HepG2 (cell line): Measurements from ENCODE around the gene FGF19. TPM values are rescaled to one million over a fixed set of nuclear protein-coding genes. Genes with fewer than 3 reads are reported as not detected.

ENCODE experiments used
- ATAC-seq: fragments of 200-7000 bp; cut with Tn5 transposase; 3 replicates; pipeline ENCODE4 v1.9.1; 2020; ENCODE audit warnings: mild to moderate bottlenecking, moderate library complexity
- BruUV-seq: library from RNA; stranded (reverse); fragments of 400-500 nt; replicated peaks from 2 replicates; lab custom pipeline; 2021; lab: Mats Ljungman, UMichigan
- CTCF ChIA-PET: fragments of 300-600 bp; formaldehyde crosslinking; extraction: SDS; loops from one replicate; lab custom pipeline; 2021; ENCODE audit warnings: low total read pairs, inconsistent platforms, low intra/inter-chr PET ratio; lab: Yijun Ruan, JAX
- POLR2A ChIA-PET: fragments of 350-600 bp; sonication (Branson Sonifier 250); formaldehyde crosslinking; loops from one replicate; lab custom pipeline; 2020; ENCODE audit warnings: antibody characterized with exemption, inconsistent platforms; lab: Yijun Ruan, JAX
- DNase-seq: peaks from one replicate; pipeline ENCODE4 v3.0.0-alpha.2; 2015; ENCODE audit warnings: low spot score
- FAIRE-seq: peaks from 3 replicates; lab custom pipeline; 2011; peaks lifted over from hg19 to GRCh38; lab: Jason Lieb, UNC
- H2AFZ ChIP-seq: one replicate; pipeline ENCODE4 v1.6.1; 2011; ENCODE audit warnings: low read length, inconsistent platforms
- H3K27ac ChIP-seq: fragments of 300-600 bp; 3 replicates; pipeline ENCODE4 v1.8.0; 2011; ENCODE audit warnings: mixed run types, mild to moderate bottlenecking, mixed read lengths, low read length, inconsistent platforms; ENCODE audit not compliant: insufficient read depth; ENCODE audit errors: extremely low read length
- H3K27me3 ChIP-seq, 2 experiments: fragments of 200-600 bp in 1 of 2; 2 replicates in 1 of 2; 3 replicates in 1 of 2; pipeline versions ENCODE4 v1.6.0 to v1.8.0; 2011; ENCODE audit warnings: low read length in 2 of 2, mild to moderate bottlenecking in 2 of 2, moderate library complexity in 2 of 2, inconsistent platforms in 1 of 2; ENCODE audit not compliant: insufficient read depth in 2 of 2, control insufficient read depth in 1 of 2
- H3K36me3 ChIP-seq, 2 experiments: fragments of 200-600 bp in 1 of 2; replicated peaks in 1 of 2; 2 replicates in 1 of 2; 3 replicates in 1 of 2; pipeline versions ENCODE4 v1.5.1 to v1.8.0; 2011; ENCODE audit warnings: low read length in 2 of 2, inconsistent platforms in 1 of 2; ENCODE audit not compliant: insufficient read depth in 2 of 2, control insufficient read depth in 1 of 2
- H3K4me1 ChIP-seq: 2 replicates; pipeline ENCODE4 v1.5.1; 2012; ENCODE audit warnings: low read length, inconsistent platforms; ENCODE audit not compliant: insufficient read depth
- H3K4me2 ChIP-seq: 2 replicates; pipeline ENCODE4 v1.6.0; 2011; ENCODE audit warnings: low read depth, low read length, inconsistent platforms
- H3K4me3 ChIP-seq, 3 experiments: fragments of 200-600 bp in 1 of 3; sonication (generic), shearing (Covaris generic) in 1 of 3; replicated peaks in 1 of 3; 2 replicates each; pipeline ENCODE4 v1.5.1; 2011 to 2016; ENCODE audit warnings: low read length in 3 of 3, inconsistent platforms in 2 of 3, low read depth in 2 of 3, mild to moderate bottlenecking in 2 of 3, control low read depth in 1 of 3, mixed read lengths in 1 of 3; ENCODE audit not compliant: insufficient read depth in 1 of 3
- H3K79me2 ChIP-seq: one replicate; pipeline ENCODE4 v1.6.1; 2011; ENCODE audit warnings: low read length, inconsistent platforms; ENCODE audit not compliant: insufficient read depth
- H3K9ac ChIP-seq: 2 replicates; pipeline ENCODE4 v1.6.0; 2011; ENCODE audit warnings: mild to moderate bottlenecking, low read depth, low read length, inconsistent platforms; ENCODE audit not compliant: insufficient read depth
- H3K9me3 ChIP-seq: 2 replicates; pipeline ENCODE4 v1.5.1; 2012; ENCODE audit warnings: mild to moderate bottlenecking, low read length
- H4K20me1 ChIP-seq: 2 replicates; pipeline ENCODE4 v1.6.0; 2011; ENCODE audit warnings: inconsistent platforms, mild to moderate bottlenecking, low read length, moderate library complexity; ENCODE audit not compliant: insufficient read depth
- CAMTA2 ChIP-seq: sonication (generic); formaldehyde crosslinking; IDR thresholded peaks from 2 replicates; pipeline ENCODE4 v1.4.0; 2020; ENCODE audit warnings: mild to moderate bottlenecking, missing genetic modification reagents, borderline replicate concordance
- EP300 ChIP-seq, 3 experiments: sonication (generic) in 1 of 3; formaldehyde crosslinking in 1 of 3; IDR thresholded peaks; 2 replicates each; pipeline versions ENCODE4 v1.5.1 to v1.6.1; 2011 to 2020; ENCODE audit warnings: low read depth in 2 of 3, low read length in 2 of 3, borderline replicate concordance in 1 of 3, improper control_type of control experiment in 1 of 3, mild to moderate bottlenecking in 1 of 3, missing genetic modification reagents in 1 of 3, moderate library complexity in 1 of 3
- STAT5B ChIP-seq: sonication (generic); formaldehyde crosslinking; IDR thresholded peaks from 2 replicates; pipeline ENCODE4 v1.4.0; 2020; ENCODE audit warnings: missing genetic modification reagents
- ZIK1 ChIP-seq: sonication (generic); formaldehyde crosslinking; IDR thresholded peaks from 2 replicates; pipeline ENCODE4 v1.5.0; 2020; ENCODE audit warnings: mild to moderate bottlenecking, low read depth, missing genetic modification reagents, borderline replicate concordance
- ZNF766 ChIP-seq: sonication (generic); formaldehyde crosslinking; IDR thresholded peaks from 2 replicates; pipeline ENCODE4 v1.5.0; 2020; ENCODE audit warnings: missing genetic modification reagents, borderline replicate concordance
- ZSCAN21 ChIP-seq: sonication (generic); formaldehyde crosslinking; IDR thresholded peaks from 2 replicates; pipeline ENCODE4 v1.8.0; 2022; ENCODE audit warnings: mild to moderate bottlenecking, missing genetic modification reagents, moderate library complexity, borderline replicate concordance
- WGBS: methylation state at CpG from one replicate; pipeline ENCODE4 v1.1.6; 2017; ENCODE audit warnings: low lambda C conversion rate; 5-methylcytosine and 5-hydroxymethylcytosine counted together
- in situ Hi-C: cut with HindIII; loops from 2 replicates; pipeline ENCODE4 v1.10.0; 2017; ENCODE audit warnings: low pct_unique_long_range_greater_than_20kb; ENCODE audit not compliant: extremely low pct_ligation_motif_present
- intact Hi-C: fragments of 100-400 bp; cut with micrococcal nuclease; formaldehyde crosslinking; loops from one replicate; pipeline ENCODE4 v1.10.0; 2022; ENCODE audit not compliant: unreplicated experiment
- polyA plus RNA-seq, 8 experiments: library from polyadenylated mRNA; depleted of rRNA in 3 of 8; stranded (reverse) in 7 of 8; unstranded in 1 of 8; fragments of >200 nt; fragmentation: Illumina TruSeq in 4 of 8; extraction: Trizol in 4 of 8; gene quantifications; 2 replicates each; pipeline versions ENCODE4 v1.2.1 to v1.2.3, GENCODE V29; 2011 to 2016; ENCODE audit warnings: low read depth in 4 of 8, missing spikeins in 1 of 8, mixed read lengths in 1 of 8; ENCODE audit not compliant: insufficient read depth in 1 of 8
- total RNA-seq, 5 experiments: library from RNA; depleted of rRNA; stranded (reverse); fragments of >200 nt; fragmentation: Illumina TruSeq; extraction: Trizol; gene quantifications; 2 replicates each; pipeline ENCODE4 v1.2.3, GENCODE V29; 2016; ENCODE audit warnings: low read depth in 1 of 5
- TF ChIP-seq, protein P1 (sequence below): sonication (generic); formaldehyde crosslinking; IDR thresholded peaks from 2 replicates; pipeline ENCODE4 v1.4.0; 2020; ENCODE audit warnings: missing genetic modification reagents, borderline replicate concordance
- TF ChIP-seq, protein P2 (sequence below): sonication (generic); formaldehyde crosslinking; IDR thresholded peaks from 2 replicates; pipeline ENCODE4 v1.8.1; 2023; ENCODE audit warnings: mild to moderate bottlenecking, inconsistent platforms, moderate library complexity, missing genetic modification reagents, borderline replicate concordance
- TF ChIP-seq, protein P3 (sequence below): sonication (generic); formaldehyde crosslinking; IDR thresholded peaks from 2 replicates; pipeline ENCODE4 v1.5.1; 2020; ENCODE audit warnings: mild to moderate bottlenecking, missing genetic modification reagents, borderline replicate concordance
- TF ChIP-seq, protein P4 (sequence below): sonication (generic); formaldehyde crosslinking; IDR thresholded peaks from 2 replicates; pipeline ENCODE4 v1.5.0; 2020; ENCODE audit warnings: missing genetic modification reagents, mild to moderate bottlenecking, borderline replicate concordance

FGF19 gene
- total and polyA plus RNA-seq, 2 of the 13 experiments (the other 11 are each of a cell fraction or from before 2014, with no cell fraction given) = 0.07 TPM; not detected in 1

DNA sequence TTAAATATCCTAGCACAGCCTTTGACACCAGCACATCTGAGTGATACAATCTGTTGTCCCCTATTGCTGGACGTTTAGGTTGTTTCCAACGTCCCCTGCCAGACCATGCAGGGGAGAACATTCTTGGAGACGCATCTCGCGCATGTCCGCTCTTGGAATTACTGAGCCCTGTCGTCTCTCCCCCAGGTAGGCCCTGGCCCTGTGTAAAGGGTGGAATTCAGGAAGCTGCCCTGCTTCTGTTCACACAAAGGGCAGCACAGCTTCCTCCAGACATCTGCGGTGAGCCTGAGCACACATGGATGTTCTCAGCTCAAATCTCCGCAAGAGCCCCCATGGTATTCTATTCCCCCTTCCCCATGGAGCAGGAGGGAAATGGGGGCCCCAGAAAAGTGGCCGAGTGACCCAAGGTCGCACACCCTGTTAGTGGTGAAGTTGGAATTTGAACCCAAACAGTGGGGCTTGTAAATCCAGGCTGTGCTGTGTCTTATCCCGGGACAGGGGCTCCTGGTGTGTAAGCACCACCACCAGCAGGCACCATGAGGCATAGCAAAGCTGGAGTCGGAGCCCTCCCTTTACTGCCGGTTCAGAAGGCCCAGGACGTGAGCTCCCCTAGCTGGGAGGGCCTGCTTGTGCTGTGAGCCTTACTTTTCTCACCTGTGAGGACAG lies 5.0 kb upstream of the FGF19 start:
- Histone ChIP-seq H3K4me2 (peak overlapping the region; percentile 72), H3K36me3 (no peaks in the 10 kb centered on the region), H3K4me3 (peak overlapping the region in 1 of 3 experiments; percentile 56; a peak in 3 of 6 replicates), H3K9me3 (no peaks in the 10 kb centered on the region), H3K4me1 (peaks cover 51% of the 10 kb centered on the region), H3K27me3 (no peaks in the 10 kb centered on the region; a peak in 1 of 5 replicates), H3K27ac (peak overlapping the region; percentile 64), H4K20me1 (no peaks in the 10 kb centered on the region), H3K79me2 (no peaks in the 10 kb centered on the region), H3K9ac (peak overlapping the region; percentile 26; the same call in 1 of the 2 replicates), H2AFZ (peak overlapping the region; percentile 34)
- peak; percentile 79 for DNase-seq
- peak; percentile 95 for ATAC-seq
- POLR2A ChIA-PET = interaction anchor here (0.7 to 1.7 kb wide), 10 partner anchors 8 to 50 kb away, joined by 3 to 11 read pairs (median 3); partner anchors contain the start of gene LTO1
- BruUV-seq = no TSS peak
- FAIRE-seq = peak; percentile 80
- CTCF ChIA-PET = interaction anchor here (2.3 kb wide), 1 partner anchor 24 kb away, joined by 10 read pairs; no protein-coding TSS in a partner anchor
- 22% methylated on average over 11 of the region's 15 CpGs for WGBS
- in situ Hi-C loops (no loop called here), intact Hi-C loops (loop anchor here (2.0 to 5.0 kb wide), 2 partner anchors 22 to 93 kb away; no protein-coding TSS in a partner anchor)
- TF ChIP-seq EP300 (IDR thresholded peaks at IDR 0.05; ENCODE audit: low read depth in 2 of 2, low read length in 2 of 2) (no peak), EP300 (CRISPR knock-in tag; IDR thresholded peaks at IDR 0.05; ENCODE audit: borderline replicate concordance) (peak; percentile 9; the same call in 1 of the 2 replicates), ZIK1 (CRISPR knock-in tag) (no peak), ZSCAN21 (CRISPR knock-in tag) (no peak), CAMTA2 (CRISPR knock-in tag) (no peak), ZNF766 (CRISPR knock-in tag) (no peak), STAT5B (CRISPR knock-in tag) (no peak)
- TF ChIP-seq, protein P1, sequence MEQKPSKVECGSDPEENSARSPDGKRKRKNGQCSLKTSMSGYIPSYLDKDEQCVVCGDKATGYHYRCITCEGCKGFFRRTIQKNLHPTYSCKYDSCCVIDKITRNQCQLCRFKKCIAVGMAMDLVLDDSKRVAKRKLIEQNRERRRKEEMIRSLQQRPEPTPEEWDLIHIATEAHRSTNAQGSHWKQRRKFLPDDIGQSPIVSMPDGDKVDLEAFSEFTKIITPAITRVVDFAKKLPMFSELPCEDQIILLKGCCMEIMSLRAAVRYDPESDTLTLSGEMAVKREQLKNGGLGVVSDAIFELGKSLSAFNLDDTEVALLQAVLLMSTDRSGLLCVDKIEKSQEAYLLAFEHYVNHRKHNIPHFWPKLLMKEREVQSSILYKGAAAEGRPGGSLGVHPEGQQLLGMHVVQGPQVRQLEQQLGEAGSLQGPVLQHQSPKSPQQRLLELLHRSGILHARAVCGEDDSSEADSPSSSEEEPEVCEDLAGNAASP (CRISPR knock-in tag) = peak; percentile 59; the same call in 1 of the 2 replicates
- TF ChIP-seq, protein P2, sequence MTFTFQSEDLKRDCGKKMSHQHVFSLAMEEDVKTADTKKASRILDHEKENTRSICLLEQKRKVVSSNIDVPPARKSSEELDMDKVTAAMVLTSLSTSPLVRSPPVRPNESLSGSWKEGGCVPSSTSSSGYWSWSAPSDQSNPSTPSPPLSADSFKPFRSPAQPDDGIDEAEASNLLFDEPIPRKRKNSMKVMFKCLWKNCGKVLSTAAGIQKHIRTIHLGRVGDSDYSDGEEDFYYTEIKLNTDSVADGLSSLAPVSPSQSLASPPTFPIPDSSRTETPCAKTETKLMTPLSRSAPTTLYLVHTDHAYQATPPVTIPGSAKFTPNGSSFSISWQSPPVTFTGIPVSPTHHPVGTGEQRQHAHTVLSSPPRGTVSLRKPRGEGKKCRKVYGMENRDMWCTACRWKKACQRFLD = no peak
- TF ChIP-seq, protein P3, sequence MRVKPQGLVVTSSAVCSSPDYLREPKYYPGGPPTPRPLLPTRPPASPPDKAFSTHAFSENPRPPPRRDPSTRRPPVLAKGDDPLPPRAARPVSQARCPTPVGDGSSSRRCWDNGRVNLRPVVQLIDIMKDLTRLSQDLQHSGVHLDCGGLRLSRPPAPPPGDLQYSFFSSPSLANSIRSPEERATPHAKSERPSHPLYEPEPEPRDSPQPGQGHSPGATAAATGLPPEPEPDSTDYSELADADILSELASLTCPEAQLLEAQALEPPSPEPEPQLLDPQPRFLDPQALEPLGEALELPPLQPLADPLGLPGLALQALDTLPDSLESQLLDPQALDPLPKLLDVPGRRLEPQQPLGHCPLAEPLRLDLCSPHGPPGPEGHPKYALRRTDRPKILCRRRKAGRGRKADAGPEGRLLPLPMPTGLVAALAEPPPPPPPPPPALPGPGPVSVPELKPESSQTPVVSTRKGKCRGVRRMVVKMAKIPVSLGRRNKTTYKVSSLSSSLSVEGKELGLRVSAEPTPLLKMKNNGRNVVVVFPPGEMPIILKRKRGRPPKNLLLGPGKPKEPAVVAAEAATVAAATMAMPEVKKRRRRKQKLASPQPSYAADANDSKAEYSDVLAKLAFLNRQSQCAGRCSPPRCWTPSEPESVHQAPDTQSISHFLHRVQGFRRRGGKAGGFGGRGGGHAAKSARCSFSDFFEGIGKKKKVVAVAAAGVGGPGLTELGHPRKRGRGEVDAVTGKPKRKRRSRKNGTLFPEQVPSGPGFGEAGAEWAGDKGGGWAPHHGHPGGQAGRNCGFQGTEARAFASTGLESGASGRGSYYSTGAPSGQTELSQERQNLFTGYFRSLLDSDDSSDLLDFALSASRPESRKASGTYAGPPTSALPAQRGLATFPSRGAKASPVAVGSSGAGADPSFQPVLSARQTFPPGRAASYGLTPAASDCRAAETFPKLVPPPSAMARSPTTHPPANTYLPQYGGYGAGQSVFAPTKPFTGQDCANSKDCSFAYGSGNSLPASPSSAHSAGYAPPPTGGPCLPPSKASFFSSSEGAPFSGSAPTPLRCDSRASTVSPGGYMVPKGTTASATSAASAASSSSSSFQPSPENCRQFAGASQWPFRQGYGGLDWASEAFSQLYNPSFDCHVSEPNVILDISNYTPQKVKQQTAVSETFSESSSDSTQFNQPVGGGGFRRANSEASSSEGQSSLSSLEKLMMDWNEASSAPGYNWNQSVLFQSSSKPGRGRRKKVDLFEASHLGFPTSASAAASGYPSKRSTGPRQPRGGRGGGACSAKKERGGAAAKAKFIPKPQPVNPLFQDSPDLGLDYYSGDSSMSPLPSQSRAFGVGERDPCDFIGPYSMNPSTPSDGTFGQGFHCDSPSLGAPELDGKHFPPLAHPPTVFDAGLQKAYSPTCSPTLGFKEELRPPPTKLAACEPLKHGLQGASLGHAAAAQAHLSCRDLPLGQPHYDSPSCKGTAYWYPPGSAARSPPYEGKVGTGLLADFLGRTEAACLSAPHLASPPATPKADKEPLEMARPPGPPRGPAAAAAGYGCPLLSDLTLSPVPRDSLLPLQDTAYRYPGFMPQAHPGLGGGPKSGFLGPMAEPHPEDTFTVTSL = peak; percentile 37; the same call in 1 of the 2 replicates
- TF ChIP-seq, protein P4, sequence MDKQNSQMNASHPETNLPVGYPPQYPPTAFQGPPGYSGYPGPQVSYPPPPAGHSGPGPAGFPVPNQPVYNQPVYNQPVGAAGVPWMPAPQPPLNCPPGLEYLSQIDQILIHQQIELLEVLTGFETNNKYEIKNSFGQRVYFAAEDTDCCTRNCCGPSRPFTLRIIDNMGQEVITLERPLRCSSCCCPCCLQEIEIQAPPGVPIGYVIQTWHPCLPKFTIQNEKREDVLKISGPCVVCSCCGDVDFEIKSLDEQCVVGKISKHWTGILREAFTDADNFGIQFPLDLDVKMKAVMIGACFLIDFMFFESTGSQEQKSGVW (CRISPR knock-in tag) = no peak
